HG03135 (cell line): ENCODE results near the gene GSTA1.
"Not testable (repeated sequence)": the region's sequence is repeated elsewhere in the genome, so short reads cannot be mapped to it uniquely, and the experiment has no call there.

ENCODE experiments used
- ATAC-seq: cut with Tn5 transposase; IDR thresholded peaks from one replicate; pipeline ENCODE4 v1.9.1; 2021; ENCODE audit warnings: mild to moderate bottlenecking, moderate library complexity; ENCODE audit not compliant: unreplicated experiment

GSTA1 gene

GRCh38 chr6:52803668-52804255 lies at the start of gene GSTA1:
Gene GSTA1 (minus strand): TSS chr6:52803816. CDS start chr6:52799267, 4,549 bp downstream.
- ATAC-seq: not testable (repeated sequence)

- no peak for ATAC-seq
Observed at GRCh38 chr6:52849137-52849536, 45.5 kb upstream of the GSTA1 start.

- no peak for ATAC-seq
Observed at GRCh38 chr6:52846002-52846401, 42.4 kb upstream of the GSTA1 start.

- ATAC-seq: no peak
Observed at GRCh38 chr6:52843605-52844004, 40.0 kb upstream of the GSTA1 start.

- no peak for ATAC-seq
Observed at GRCh38 chr6:52840763-52841585, 37.4 kb upstream of the GSTA1 start, which contains the start of gene GSTA5. Gene GSTA5 (minus strand): TSS chr6:52840813.

- no peak for ATAC-seq
Observed at GRCh38 chr6:52839124-52840055, 35.8 kb upstream of the GSTA1 start.

GRCh38 chr6:52834481-52834880 lies 30.9 kb upstream of the GSTA1 start:
- ATAC-seq: no peak

GRCh38 chr6:52830869-52831268 lies 27.3 kb upstream of the GSTA1 start:
- ATAC-seq: not testable (repeated sequence)

- no peak for ATAC-seq
Observed at GRCh38 chr6:52829046-52829817, 25.6 kb upstream of the GSTA1 start.

GRCh38 chr6:52828621-52829020 lies 25.0 kb upstream of the GSTA1 start:
- ATAC-seq: not testable (repeated sequence)

GRCh38 chr6:52827073-52827783 lies 23.6 kb upstream of the GSTA1 start:
- not testable (repeated sequence) for ATAC-seq

- no peak for ATAC-seq
Observed at GRCh38 chr6:52826513-52826912, 22.9 kb upstream of the GSTA1 start.

- ATAC-seq: not testable (repeated sequence)
Observed at GRCh38 chr6:52825900-52826459, 22.4 kb upstream of the GSTA1 start.

- not testable (repeated sequence) for ATAC-seq
Observed at GRCh38 chr6:52825270-52825793, 21.7 kb upstream of the GSTA1 start.

- ATAC-seq: no peak
Observed at GRCh38 chr6:52821842-52822241, 18.2 kb upstream of the GSTA1 start.

GRCh38 chr6:52820198-52820597 lies 16.6 kb upstream of the GSTA1 start:
- no peak for ATAC-seq

- ATAC-seq: no peak
Observed at GRCh38 chr6:52815167-52816092, 11.8 kb upstream of the GSTA1 start.

- not testable (repeated sequence) for ATAC-seq
Observed at GRCh38 chr6:52814545-52814944, 10.9 kb upstream of the GSTA1 start.
